ENCODE results near the gene B4GALT2.

Gene B4GALT2

DNA sequence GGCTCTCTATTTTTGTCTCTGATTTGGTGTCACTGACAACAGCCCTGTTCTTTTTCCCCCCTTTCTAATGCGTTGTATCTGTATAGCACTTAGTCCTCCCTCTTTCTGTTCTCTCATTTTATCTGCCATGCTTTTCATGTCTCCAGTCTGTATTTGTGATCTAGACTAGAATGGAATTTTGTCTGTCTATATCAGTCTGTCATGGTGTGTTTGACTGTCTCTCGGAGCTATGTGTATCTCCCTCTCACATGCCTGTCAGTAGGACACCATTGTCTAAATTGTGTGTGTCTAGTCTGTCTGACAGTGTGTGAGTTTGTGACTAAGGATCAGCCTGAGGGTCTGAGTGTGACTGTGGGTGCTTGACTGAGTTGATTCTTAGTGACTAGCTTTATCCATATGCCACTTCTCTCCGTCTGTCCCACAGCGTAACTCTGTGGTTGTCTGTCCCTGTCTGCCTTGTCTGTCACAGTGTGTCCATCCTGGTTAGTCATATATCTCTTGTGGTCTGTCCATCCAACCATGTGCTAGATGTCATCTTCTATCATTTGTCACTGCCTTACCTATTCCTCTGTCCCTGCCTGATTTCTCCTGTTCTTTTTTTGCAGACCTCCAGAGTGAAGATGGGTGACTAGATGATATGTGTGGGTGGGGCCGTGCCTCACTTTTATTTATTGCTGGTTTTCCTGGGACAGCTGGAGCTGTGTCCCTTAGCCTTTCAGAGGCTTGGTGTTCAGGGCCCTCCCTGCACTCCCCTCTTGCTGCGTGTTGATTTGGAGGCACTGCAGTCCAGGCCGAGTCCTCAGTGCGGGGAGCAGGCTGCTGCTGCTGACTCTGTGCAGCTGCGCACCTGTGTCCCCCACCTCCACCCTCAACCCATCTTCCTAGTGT lies 1.4 kb upstream of the B4GALT2 start:
- Histone ChIP-seq H3K4me3 (ENCODE audit: low read depth in 1 of 2, low read length in 1 of 2) (peak overlapping the region; percentile 57 to 96), H3K4me1 (ENCODE audit: control insufficient read depth in 1 of 2, insufficient read depth in 1 of 2, low read depth in 1 of 2, low read length in 1 of 2) (peaks cover 72 to 75% of the 10 kb centered on the region in 2 experiments), H3K27ac (peak overlapping the region; percentile 98), H3K36me3 (peaks cover 30% of the 10 kb centered on the region), H3K27me3 (peaks cover 13% of the 10 kb centered on the region), H3K9me3 (no peaks in the 10 kb centered on the region)
- TF ChIP-seq, protein P1, sequence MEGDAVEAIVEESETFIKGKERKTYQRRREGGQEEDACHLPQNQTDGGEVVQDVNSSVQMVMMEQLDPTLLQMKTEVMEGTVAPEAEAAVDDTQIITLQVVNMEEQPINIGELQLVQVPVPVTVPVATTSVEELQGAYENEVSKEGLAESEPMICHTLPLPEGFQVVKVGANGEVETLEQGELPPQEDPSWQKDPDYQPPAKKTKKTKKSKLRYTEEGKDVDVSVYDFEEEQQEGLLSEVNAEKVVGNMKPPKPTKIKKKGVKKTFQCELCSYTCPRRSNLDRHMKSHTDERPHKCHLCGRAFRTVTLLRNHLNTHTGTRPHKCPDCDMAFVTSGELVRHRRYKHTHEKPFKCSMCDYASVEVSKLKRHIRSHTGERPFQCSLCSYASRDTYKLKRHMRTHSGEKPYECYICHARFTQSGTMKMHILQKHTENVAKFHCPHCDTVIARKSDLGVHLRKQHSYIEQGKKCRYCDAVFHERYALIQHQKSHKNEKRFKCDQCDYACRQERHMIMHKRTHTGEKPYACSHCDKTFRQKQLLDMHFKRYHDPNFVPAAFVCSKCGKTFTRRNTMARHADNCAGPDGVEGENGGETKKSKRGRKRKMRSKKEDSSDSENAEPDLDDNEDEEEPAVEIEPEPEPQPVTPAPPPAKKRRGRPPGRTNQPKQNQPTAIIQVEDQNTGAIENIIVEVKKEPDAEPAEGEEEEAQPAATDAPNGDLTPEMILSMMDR (IDR thresholded peaks at IDR 0.05): no peak

DNA sequence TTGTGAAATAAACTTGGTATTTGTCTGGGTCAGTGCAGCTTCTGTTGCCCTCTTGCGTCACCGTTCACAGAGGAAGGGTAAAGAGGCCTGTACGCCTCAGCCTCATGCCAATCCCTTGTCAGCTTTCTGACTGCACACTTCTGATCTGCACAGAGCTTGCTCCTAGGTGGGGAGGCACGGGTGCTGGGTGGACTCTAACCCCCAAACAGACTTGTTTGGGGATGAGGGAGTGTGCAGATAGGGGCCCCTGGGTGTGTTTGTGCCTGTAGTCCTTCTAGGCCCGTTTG lies 803 bp upstream of the B4GALT2 start:
- H3K36me3 ChIP-seq: peaks cover 30% of the 10 kb centered on the region
- H3K27ac ChIP-seq: peak overlapping the region; percentile 98
- TF ChIP-seq, protein P1 (IDR thresholded peaks at IDR 0.05): no peak
- H3K4me1 ChIP-seq (ENCODE audit: control insufficient read depth in 1 of 2, insufficient read depth in 1 of 2, low read depth in 1 of 2, low read length in 1 of 2): peaks cover 78 to 81% of the 10 kb centered on the region in 2 experiments
- H3K9me3 ChIP-seq: no peaks in the 10 kb centered on the region
- peaks cover 13% of the 10 kb centered on the region for H3K27me3 ChIP-seq
- H3K4me3 ChIP-seq (ENCODE audit: low read depth in 1 of 2, low read length in 1 of 2): peak overlapping the region; percentile 57 to 96

DNA sequence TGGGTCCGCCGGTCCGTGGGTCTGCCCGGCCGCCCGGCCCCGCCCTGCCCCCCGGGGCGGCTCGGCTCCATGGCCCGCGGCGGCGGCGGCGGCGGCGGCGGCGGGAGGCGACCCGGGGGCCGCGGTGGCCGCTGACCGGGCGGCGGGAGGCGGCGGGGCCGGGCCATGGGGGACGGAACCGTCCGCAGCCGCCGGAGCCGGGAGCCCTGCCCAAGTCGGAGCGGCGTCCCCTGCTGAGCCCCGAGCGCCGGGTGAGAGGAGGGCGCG lies 184 bp downstream of the B4GALT2 start:
- TF ChIP-seq, protein P1 (IDR thresholded peaks at IDR 0.05): no peak
- Histone ChIP-seq H3K36me3 (peaks cover 30% of the 10 kb centered on the region), H3K9me3 (no peaks in the 10 kb centered on the region), H3K27ac (no peak overlapping the region), H3K4me3 (ENCODE audit: low read depth in 1 of 2, low read length in 1 of 2) (peak overlapping the region; percentile 26 to 64), H3K27me3 (peaks cover 13% of the 10 kb centered on the region), H3K4me1 (ENCODE audit: control insufficient read depth in 1 of 2, insufficient read depth in 1 of 2, low read depth in 1 of 2, low read length in 1 of 2) (peaks cover 80 to 83% of the 10 kb centered on the region in 2 experiments)

DNA sequence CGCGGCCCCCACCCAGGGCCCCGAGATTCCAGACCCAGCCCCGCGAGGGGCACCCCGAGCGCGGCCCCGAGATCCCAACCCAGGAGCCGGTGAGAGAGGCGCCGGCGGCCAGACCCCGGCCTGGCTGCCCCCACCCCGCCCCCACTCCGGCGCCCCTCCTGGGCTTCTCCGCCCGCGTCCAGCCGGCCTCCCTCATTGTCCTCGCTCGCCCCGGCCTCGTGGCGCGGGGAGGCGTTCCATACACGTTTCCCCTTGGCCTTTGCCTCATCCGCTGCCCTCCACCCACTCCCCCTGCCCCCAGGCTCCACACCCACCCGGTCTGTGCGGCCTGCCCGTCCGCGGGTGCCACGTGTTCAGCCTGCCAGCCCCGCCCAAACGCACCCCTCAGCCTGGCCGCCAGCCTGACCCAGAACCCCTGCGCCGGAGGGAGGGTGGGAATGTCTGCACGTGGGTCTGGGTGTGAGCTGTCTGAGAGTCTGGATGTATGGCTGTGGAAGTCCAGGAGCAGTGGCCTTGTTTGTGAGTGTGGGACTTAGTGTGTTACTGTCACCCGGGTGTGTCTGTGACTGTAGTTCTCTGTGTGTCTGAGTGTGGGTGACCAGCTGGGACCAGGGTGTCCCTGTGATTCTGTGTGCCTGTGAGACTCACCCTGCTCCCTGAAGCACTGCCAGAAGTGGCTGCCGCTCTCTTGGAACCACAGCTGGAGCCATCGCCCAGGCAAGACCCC lies 681 bp downstream of the B4GALT2 start:
- peaks cover 76 to 79% of the 10 kb centered on the region in 2 experiments for H3K4me1 ChIP-seq (ENCODE audit: control insufficient read depth in 1 of 2, insufficient read depth in 1 of 2, low read depth in 1 of 2, low read length in 1 of 2)
- H3K4me3 ChIP-seq (ENCODE audit: low read depth in 1 of 2, low read length in 1 of 2): peak overlapping the region; percentile 26 to 64
- H3K36me3 ChIP-seq: peaks cover 30% of the 10 kb centered on the region
- H3K9me3 ChIP-seq: no peaks in the 10 kb centered on the region
- TF ChIP-seq, protein P1 (IDR thresholded peaks at IDR 0.05): no peak
- peaks cover 13% of the 10 kb centered on the region for H3K27me3 ChIP-seq
- no peak overlapping the region for H3K27ac ChIP-seq

DNA sequence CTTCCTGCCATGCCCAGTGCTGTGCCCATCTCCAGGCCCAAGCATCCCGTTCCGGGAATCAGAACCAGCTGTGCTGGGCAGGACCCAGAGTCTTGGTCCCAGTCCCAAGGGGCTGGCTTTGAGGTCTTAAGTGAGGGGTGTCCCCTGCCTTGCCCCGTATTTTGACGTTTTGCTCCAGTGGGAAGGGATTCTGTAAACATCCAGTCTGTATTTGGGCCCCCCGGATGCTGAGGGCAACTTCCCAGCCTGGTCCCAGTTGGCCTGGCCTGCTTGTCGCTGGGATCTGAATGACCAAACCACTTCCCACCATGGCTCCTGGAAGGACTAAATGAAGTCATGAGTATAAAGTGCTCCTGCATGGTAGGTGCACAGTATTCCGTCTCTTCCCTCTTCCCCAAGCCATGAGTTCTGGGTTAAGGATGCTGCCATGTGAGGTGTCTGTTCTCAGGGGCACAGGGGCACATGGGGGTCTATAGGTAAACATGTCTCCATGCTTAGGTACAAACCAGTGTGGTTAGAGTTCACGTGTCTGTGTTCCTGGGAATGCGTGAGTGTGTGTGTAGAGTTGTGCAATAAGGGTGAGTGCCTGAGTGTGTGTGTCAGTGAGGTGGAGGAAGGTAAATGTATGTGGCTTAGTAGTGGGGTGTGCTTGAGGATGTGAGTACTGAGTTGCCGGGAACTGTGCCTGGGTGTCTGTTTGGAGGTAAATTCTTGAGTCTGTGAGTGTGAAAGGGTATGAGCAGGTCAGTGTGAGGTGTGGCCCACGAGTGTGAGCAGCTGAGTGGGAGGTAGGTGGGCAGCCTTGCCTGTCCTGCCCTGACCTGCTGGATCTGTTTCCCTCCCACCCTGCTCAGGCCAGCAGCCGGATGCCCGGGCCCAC lies 1.5 kb downstream of the B4GALT2 start:
- peaks cover 76 to 78% of the 10 kb centered on the region in 2 experiments for H3K4me1 ChIP-seq (ENCODE audit: control insufficient read depth in 1 of 2, insufficient read depth in 1 of 2, low read depth in 1 of 2, low read length in 1 of 2)
- H3K9me3 ChIP-seq: no peaks in the 10 kb centered on the region
- TF ChIP-seq, protein P1 (IDR thresholded peaks at IDR 0.05): no peak
- H3K27me3 ChIP-seq: peaks cover 13% of the 10 kb centered on the region
- peak overlapping the region; percentile 2 for H3K27ac ChIP-seq
- H3K36me3 ChIP-seq: peaks cover 30% of the 10 kb centered on the region
- H3K4me3 ChIP-seq (ENCODE audit: low read depth in 1 of 2, low read length in 1 of 2): peak overlapping the region in 1 of 2 experiments; percentile 64
